Kidney (tissue), 14 donors: ENCODE measurements around the gene SCFD2. TPM values are rescaled to one million over a fixed set of nuclear protein-coding genes. Genes with fewer than 3 reads are reported as not detected.

Experiments
- DNase-seq, 5 donors: peaks; one replicate each; pipeline ENCODE4 v3.0.0-alpha.2; 2013 to 2020
- FAIRE-seq: peaks from 2 replicates; lab custom pipeline; 2012; peaks lifted over from hg19 to GRCh38; lab: Jason Lieb, UNC
- H3K27ac ChIP-seq, 2 donors: one replicate each; pipeline ENCODE4 v1.7.0; 2013; ENCODE audit warnings: low read depth in 2 of 2, low read length in 2 of 2, inconsistent platforms in 1 of 2
- H3K27me3 ChIP-seq: one replicate; pipeline ENCODE4 v1.7.1; 2013; ENCODE audit warnings: low read length, inconsistent platforms; ENCODE audit not compliant: control insufficient read depth, insufficient read depth
- H3K36me3 ChIP-seq, 3 donors: one replicate each; pipeline versions ENCODE4 v1.7.0 to v1.7.1; 2013; ENCODE audit warnings: low read length in 3 of 3, control low read depth in 1 of 3, inconsistent platforms in 1 of 3; ENCODE audit not compliant: insufficient read depth in 3 of 3, control insufficient read depth in 2 of 3
- H3K4me1 ChIP-seq, 3 donors: one replicate each; pipeline versions ENCODE4 v1.7.0 to v1.7.1; 2013; ENCODE audit warnings: low read length in 3 of 3, inconsistent platforms in 1 of 3, low read depth in 1 of 3; ENCODE audit not compliant: control insufficient read depth in 2 of 3, insufficient read depth in 2 of 3
- H3K4me3 ChIP-seq, 3 donors: one replicate each; pipeline versions ENCODE4 v1.7.0 to v1.8.1; 2013; ENCODE audit warnings: low read length in 3 of 3, control low read depth in 1 of 3, inconsistent platforms in 1 of 3
- H3K9ac ChIP-seq, 3 donors: one replicate each; pipeline versions ENCODE4 v1.7.0 to v1.7.1; 2013; ENCODE audit warnings: low read length in 3 of 3, control low read depth in 1 of 3, inconsistent platforms in 1 of 3
- H3K9me3 ChIP-seq, 3 donors: one replicate each; pipeline versions ENCODE4 v1.7.0 to v1.7.1; 2013; ENCODE audit warnings: low read length in 3 of 3, control low read depth in 1 of 3, inconsistent platforms in 1 of 3; ENCODE audit not compliant: control insufficient read depth in 2 of 3, insufficient read depth in 1 of 3
- intact Hi-C: fragments of 100-400 bp; cut with DNase I; formaldehyde crosslinking; loops from one replicate; pipeline ENCODE4 v1.11.1; 2022
- polyA plus RNA-seq: library from polyadenylated mRNA; stranded (reverse); fragments of 350-450 nt; fragmentation: Illumina TruSeq; extraction: RNeasy Lipid Tissue Mini Kit (QIAGEN cat#74804); gene quantifications from one replicate; pipeline ENCODE4 v1.2.3, GENCODE V29; 2014; ENCODE audit warnings: low read depth, low replicate concordance; ENCODE audit not compliant: insufficient read depth
- total RNA-seq: library from RNA; stranded (reverse); fragmentation: NEBNext Ultra II Directional; extraction: Animal tissue kit (Norgen Biotek cat#: 25700); gene quantifications from one replicate; pipeline ENCODE4 v1.2.1, GENCODE V29; 2021
- TF ChIP-seq, protein P1 (sequence below): IDR thresholded peaks from 3 replicates; pipeline ENCODE4 v1.5.1; 2012; ENCODE audit warnings: mild to moderate bottlenecking, moderate library complexity, borderline replicate concordance; ENCODE audit not compliant: insufficient read depth; ENCODE audit errors: extremely low read depth
- donor health status: control.
- donor health status: control.
- donor health status: control.
- donor health status: control.
- donor health status: control.
- donor health status: DM: yes; HTN: yes; CAD: no.
- donor health status: Normal renal cell carcinoma (clear cell type).

The SCFD2 gene
- total and polyA plus RNA-seq, 2 donors from 2014 or later, result 6.1 to 20.8 TPM

DNA sequence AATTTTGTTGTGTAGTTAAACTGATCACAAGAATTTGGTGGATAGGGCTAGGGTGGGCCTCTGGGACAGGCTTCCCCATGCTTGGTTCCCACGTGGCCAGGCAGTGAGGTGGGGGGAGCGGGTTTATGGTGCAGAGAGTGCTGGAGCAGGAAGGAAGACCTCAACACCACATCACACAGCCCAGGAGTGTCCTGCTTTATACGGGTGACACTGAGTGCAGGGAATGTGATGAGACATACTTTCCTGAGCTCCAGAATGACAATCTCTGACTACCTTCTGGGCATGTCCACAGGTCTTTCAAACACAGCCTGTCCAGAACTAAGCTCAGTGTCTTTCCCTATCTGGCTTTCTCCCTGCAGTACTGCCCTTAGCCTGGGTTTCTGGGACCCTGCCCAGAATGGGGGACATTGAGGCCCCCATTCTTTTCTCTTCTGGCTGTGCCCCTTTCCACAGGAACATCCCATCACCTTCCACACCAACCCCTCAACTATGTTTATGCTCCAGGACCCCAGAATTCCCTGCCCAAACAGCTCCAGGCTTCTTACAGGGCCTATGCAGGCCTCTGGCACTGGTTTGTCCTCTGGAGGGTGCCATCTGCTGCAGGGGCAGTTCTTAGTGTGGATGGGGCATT is 540.3 kb downstream of the SCFD2 start:
- Histone ChIP-seq H3K27ac (peak overlapping the region; percentile 71 to 80), H3K36me3 (no peaks in the 10 kb centered on the region), H3K4me3 (no peak overlapping the region), H3K9ac (no peak overlapping the region), H3K27me3 (no peaks in the 10 kb centered on the region), H3K4me1 (peaks cover 2 to 9% (median 6%) of the 10 kb centered on the region in 3 donors), H3K9me3 (no peaks in the 10 kb centered on the region)
- intact Hi-C loops, result no loop called here
- no peak for DNase-seq
- no peak for FAIRE-seq
- TF ChIP-seq, protein P1, sequence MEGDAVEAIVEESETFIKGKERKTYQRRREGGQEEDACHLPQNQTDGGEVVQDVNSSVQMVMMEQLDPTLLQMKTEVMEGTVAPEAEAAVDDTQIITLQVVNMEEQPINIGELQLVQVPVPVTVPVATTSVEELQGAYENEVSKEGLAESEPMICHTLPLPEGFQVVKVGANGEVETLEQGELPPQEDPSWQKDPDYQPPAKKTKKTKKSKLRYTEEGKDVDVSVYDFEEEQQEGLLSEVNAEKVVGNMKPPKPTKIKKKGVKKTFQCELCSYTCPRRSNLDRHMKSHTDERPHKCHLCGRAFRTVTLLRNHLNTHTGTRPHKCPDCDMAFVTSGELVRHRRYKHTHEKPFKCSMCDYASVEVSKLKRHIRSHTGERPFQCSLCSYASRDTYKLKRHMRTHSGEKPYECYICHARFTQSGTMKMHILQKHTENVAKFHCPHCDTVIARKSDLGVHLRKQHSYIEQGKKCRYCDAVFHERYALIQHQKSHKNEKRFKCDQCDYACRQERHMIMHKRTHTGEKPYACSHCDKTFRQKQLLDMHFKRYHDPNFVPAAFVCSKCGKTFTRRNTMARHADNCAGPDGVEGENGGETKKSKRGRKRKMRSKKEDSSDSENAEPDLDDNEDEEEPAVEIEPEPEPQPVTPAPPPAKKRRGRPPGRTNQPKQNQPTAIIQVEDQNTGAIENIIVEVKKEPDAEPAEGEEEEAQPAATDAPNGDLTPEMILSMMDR, result peak; percentile 2

GRCh38 chr4:52824603-52825459 is 541.0 kb downstream of the SCFD2 start:
- H3K36me3 ChIP-seq, result no peaks in the 10 kb centered on the region
- peaks cover 2 to 9% (median 6%) of the 10 kb centered on the region in 3 donors for H3K4me1 ChIP-seq
- H3K9ac ChIP-seq, result no peak overlapping the region
- H3K4me3 ChIP-seq, result no peak overlapping the region
- no peaks in the 10 kb centered on the region for H3K27me3 ChIP-seq
- intact Hi-C loops, result no loop called here
- H3K9me3 ChIP-seq, result no peaks in the 10 kb centered on the region
- FAIRE-seq (no peak), DNase-seq (peak; percentile 89 to 95 (median 91))
- TF ChIP-seq, protein P1, result no peak
- H3K27ac ChIP-seq, result peak overlapping the region; percentile 71 to 80

DNA sequence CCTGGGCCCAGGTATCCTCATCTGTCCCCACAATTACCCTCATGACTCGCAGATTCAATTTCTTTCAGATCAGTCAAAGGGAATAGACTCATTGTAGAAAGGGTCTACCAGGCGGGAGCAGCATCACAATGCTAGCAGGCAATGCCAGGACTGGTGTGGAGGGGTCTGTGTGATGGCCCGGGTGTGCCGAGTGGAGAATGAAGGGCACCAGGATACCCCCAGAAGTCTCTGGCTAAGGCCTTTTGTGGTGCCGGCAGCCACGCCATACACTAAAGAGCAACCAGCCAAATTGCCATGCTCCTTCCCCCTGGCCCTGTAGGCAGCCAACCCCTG is 541.6 kb downstream of the SCFD2 start:
- FAIRE-seq (no peak), DNase-seq (no peak)
- no peak overlapping the region for H3K27ac ChIP-seq
- no peaks in the 10 kb centered on the region for H3K27me3 ChIP-seq
- intact Hi-C loops, result no loop called here
- peaks cover 2 to 9% (median 6%) of the 10 kb centered on the region in 3 donors for H3K4me1 ChIP-seq
- TF ChIP-seq, protein P1, result no peak
- H3K9ac ChIP-seq, result no peak overlapping the region
- H3K4me3 ChIP-seq, result no peak overlapping the region
- H3K36me3 ChIP-seq, result no peaks in the 10 kb centered on the region
- no peaks in the 10 kb centered on the region for H3K9me3 ChIP-seq
